Esophagus squamous epithelium (tissue), 5 donors: ENCODE data around the gene CST3. TPM values are rescaled to one million over a fixed set of nuclear protein-coding genes. Genes with fewer than 3 reads are reported as not detected.

Source experiments
- DNase-seq: peaks from one replicate; lab custom pipeline; 2025; lab: John Stamatoyannopoulos, UW
- H3K27ac ChIP-seq, 4 donors: fragments of 200-600 bp; sonication (generic); one replicate each; pipeline ENCODE4 v1.5.1; 2016 to 2019; ENCODE audit warnings: mild to moderate bottlenecking in 1 of 4
- H3K27me3 ChIP-seq, 4 donors: fragments of 200-600 bp; sonication (generic); 1 replicate in 3 of 4; 2 replicates in 1 of 4; pipeline versions ENCODE4 v1.5.1 to v1.6.0; 2017 to 2021; ENCODE audit warnings: antibody characterized with exemption in 1 of 4
- H3K36me3 ChIP-seq, 3 donors: fragments of 200-600 bp; sonication (generic); one replicate each; pipeline ENCODE4 v1.5.1; 2016 to 2019
- H3K4me1 ChIP-seq, 3 donors: fragments of 200-600 bp; sonication (generic); one replicate each; pipeline ENCODE4 v1.5.1; 2017 to 2019
- H3K4me3 ChIP-seq, 4 donors: fragments of 200-600 bp; sonication (generic); 1 replicate in 3 of 4; 2 replicates in 1 of 4; pipeline ENCODE4 v1.5.1; 2016 to 2019; ENCODE audit warnings: mild to moderate bottlenecking in 2 of 4, moderate library complexity in 1 of 4
- H3K9me3 ChIP-seq, 3 donors: fragments of 200-600 bp; sonication (generic); one replicate each; pipeline ENCODE4 v1.5.1; 2016 to 2019
- POLR2A ChIP-seq, 4 donors: fragments of 450-650 bp; IDR thresholded peaks; one replicate each; pipeline ENCODE4 v1.6.1; 2017; ENCODE audit warnings: antibody characterized with exemption in 4 of 4, mild to moderate bottlenecking in 4 of 4, moderate library complexity in 3 of 4
- WGBS, 2 donors: methylation state at CpG; one replicate each; pipeline ENCODE4 v1.1.5; 2018; 5-methylcytosine and 5-hydroxymethylcytosine counted together
- intact Hi-C: fragments of 100-400 bp; cut with DNase I; formaldehyde crosslinking; loops from one replicate; pipeline ENCODE4 v1.15.0; 2022
- total RNA-seq, 4 donors: library from RNA; depleted of rRNA; stranded (reverse); fragments of >200 nt; gene quantifications; one replicate each; pipeline ENCODE4 v1.1.0, GENCODE V29; 2016
- TF ChIP-seq, protein P1 (sequence below), 6 experiments: fragments of 450-650 bp in 4 of 6; fragments of 200-600 bp in 2 of 6; sonication (generic) in 2 of 6; IDR thresholded peaks; one replicate each; pipeline ENCODE4 v1.5.1; 2016 to 2019; ENCODE audit warnings: antibody characterized with exemption in 6 of 6, mild to moderate bottlenecking in 4 of 6, moderate library complexity in 4 of 6
- donor health status: DM: yes; HTN: yes; CAD: no.

CST3 gene
- total RNA-seq, 4 donors from 2014 or later = 323 to 899 (median 600) TPM

DNA sequence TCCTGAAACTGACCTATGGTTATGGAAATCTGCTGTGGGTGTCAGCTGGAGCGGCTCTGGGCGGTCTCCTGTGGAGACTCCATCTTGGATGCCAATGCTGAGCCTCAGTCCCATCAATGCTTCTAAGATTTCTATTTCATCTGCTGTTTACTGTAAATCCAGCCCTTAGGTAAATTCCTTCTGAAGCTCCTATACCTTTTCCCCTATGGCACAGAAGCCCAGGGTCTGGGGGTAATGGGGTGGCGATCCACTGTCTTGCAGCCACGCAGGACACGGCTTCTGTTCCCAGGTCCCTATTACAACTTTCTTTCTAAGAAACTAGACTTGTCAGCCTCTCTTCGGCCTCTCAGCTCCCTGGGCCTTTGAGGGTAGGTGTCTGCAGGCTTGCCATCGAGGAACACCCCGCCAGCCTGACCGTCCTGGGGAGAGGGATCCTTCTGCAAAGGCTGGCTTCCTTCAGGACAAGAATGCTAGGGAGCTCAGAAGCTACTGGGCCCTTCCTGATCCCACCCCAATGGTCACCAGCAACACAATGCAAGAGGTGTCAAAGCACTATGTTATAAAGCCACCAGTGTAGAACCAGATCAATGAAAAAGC, 6.4 kb downstream of the CST3 start:
- Histone ChIP-seq H3K4me1 (peaks cover 18 to 66% (median 38%) of the 10 kb centered on the region in 3 donors), H3K9me3 (no peaks in the 10 kb centered on the region), H3K4me3 (no peak overlapping the region), H3K27ac (peak overlapping the region in 2 of 4 donors; percentile 40 to 92), H3K36me3 (peaks cover 5 to 42% (median 14%) of the 10 kb centered on the region in 3 donors), H3K27me3 (no peaks in the 10 kb centered on the region)
- no peak for TF ChIP-seq POLR2A (IDR thresholded peaks at IDR 0.05)
- TF ChIP-seq, protein P1, sequence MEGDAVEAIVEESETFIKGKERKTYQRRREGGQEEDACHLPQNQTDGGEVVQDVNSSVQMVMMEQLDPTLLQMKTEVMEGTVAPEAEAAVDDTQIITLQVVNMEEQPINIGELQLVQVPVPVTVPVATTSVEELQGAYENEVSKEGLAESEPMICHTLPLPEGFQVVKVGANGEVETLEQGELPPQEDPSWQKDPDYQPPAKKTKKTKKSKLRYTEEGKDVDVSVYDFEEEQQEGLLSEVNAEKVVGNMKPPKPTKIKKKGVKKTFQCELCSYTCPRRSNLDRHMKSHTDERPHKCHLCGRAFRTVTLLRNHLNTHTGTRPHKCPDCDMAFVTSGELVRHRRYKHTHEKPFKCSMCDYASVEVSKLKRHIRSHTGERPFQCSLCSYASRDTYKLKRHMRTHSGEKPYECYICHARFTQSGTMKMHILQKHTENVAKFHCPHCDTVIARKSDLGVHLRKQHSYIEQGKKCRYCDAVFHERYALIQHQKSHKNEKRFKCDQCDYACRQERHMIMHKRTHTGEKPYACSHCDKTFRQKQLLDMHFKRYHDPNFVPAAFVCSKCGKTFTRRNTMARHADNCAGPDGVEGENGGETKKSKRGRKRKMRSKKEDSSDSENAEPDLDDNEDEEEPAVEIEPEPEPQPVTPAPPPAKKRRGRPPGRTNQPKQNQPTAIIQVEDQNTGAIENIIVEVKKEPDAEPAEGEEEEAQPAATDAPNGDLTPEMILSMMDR (IDR thresholded peaks at IDR 0.05) = no peak
- no peak for DNase-seq
- intact Hi-C loops = no loop called here
- 90 to 95% methylated on average over 6 to 7 of the region's 9 CpGs for WGBS, 2 donors

GRCh38 chr20:23630392-23630849, 7.3 kb downstream of the CST3 start:
- Histone ChIP-seq H3K27ac (peak overlapping the region; percentile 32 to 82 (median 77)), H3K27me3 (no peaks in the 10 kb centered on the region), H3K36me3 (peaks cover 5 to 42% (median 14%) of the 10 kb centered on the region in 3 donors), H3K9me3 (no peaks in the 10 kb centered on the region), H3K4me3 (no peak overlapping the region), H3K4me1 (peaks cover 11 to 64% (median 40%) of the 10 kb centered on the region in 3 donors)
- DNase-seq = no peak
- intact Hi-C loops = no loop called here
- no peak for TF ChIP-seq POLR2A (IDR thresholded peaks at IDR 0.05)
- TF ChIP-seq, protein P1 (IDR thresholded peaks at IDR 0.05) = no peak
- WGBS, 2 donors = 91 to 93% methylated on average over 3 of the region's 4 CpGs

GRCh38 chr20:23629542-23630391, 8.0 kb downstream of the CST3 start:
- no peak for TF ChIP-seq POLR2A (IDR thresholded peaks at IDR 0.05)
- TF ChIP-seq, protein P1 (IDR thresholded peaks at IDR 0.05) = no peak
- Histone ChIP-seq H3K27ac (peak overlapping the region; percentile 32 to 82 (median 77)), H3K4me3 (no peak overlapping the region), H3K9me3 (no peaks in the 10 kb centered on the region), H3K36me3 (peaks cover 5 to 37% (median 14%) of the 10 kb centered on the region in 3 donors), H3K27me3 (no peaks in the 10 kb centered on the region), H3K4me1 (peaks cover 4 to 58% (median 34%) of the 10 kb centered on the region in 3 donors)
- WGBS, 2 donors = 52 to 74% methylated on average over 11 to 12 of the region's 12 CpGs
- no peak for DNase-seq
- intact Hi-C loops = no loop called here

DNA sequence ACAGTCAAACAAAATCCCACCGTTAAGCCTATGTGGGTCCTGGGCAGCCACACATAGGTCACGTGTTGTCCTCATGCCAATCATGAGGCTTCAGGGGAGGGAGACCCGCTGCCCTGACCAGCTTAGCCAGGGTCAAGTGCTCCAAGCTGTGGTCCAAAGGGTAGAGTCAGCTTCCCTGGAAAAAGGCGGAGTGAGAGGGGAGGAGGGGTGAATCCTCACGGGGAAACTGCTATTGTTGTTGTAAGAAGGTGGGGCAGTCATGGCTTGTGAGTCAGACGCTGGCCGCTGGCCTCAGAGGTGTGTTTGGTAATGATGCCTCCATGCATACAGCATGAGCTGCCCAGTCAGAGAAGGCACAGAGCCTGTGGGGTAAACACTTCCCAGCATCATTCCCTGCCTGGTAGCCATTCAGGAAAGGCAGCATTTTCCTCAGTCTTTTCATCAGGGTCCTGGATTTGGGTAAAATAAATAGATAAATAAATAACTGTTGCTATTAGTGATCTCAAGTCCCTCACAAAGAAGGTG, 8.7 kb downstream of the CST3 start:
- intact Hi-C loops = no loop called here
- no peak overlapping the region for H3K4me3 ChIP-seq
- no peak for DNase-seq
- H3K36me3 ChIP-seq = peaks cover 5 to 30% (median 10%) of the 10 kb centered on the region in 3 donors
- TF ChIP-seq, protein P1 (IDR thresholded peaks at IDR 0.05) = no peak
- TF ChIP-seq POLR2A (IDR thresholded peaks at IDR 0.05) = no peak
- no peaks in the 10 kb centered on the region for H3K27me3 ChIP-seq
- no peaks in the 10 kb centered on the region for H3K9me3 ChIP-seq
- peak overlapping the region; percentile 32 to 82 (median 77) for H3K27ac ChIP-seq
- H3K4me1 ChIP-seq = peaks cover 0 to 54% (median 28%) of the 10 kb centered on the region in 3 donors
- WGBS, 2 donors = 41 to 49% methylated on average over 4 to 5 of the region's 7 CpGs
